Colonic mucosa (tissue), 4 donors: Measurements from ENCODE around the gene RAET1L. TPM values are rescaled to one million over a fixed set of nuclear protein-coding genes. Genes with fewer than 3 reads are reported as not detected.

ENCODE experiments used
- DNase-seq: peaks from one replicate; pipeline ENCODE4 v3.0.0-alpha.2; 2020
- H3K27ac ChIP-seq: fragments of 200-600 bp; one replicate; pipeline ENCODE4 v1.8.0; 2021
- H3K27me3 ChIP-seq: fragments of 200-600 bp; one replicate; pipeline ENCODE4 v1.8.0; 2021
- H3K36me3 ChIP-seq: fragments of 200-600 bp; one replicate; pipeline ENCODE4 v1.8.0; 2021
- H3K4me1 ChIP-seq: fragments of 200-600 bp; one replicate; pipeline ENCODE4 v1.8.0; 2021; ENCODE audit warnings: mild to moderate bottlenecking
- H3K4me3 ChIP-seq: fragments of 200-600 bp; one replicate; pipeline ENCODE4 v1.8.0; 2021
- H3K9ac ChIP-seq, 2 donors: one replicate each; pipeline ENCODE4 v1.7.0; 2013; ENCODE audit warnings: control low read depth in 2 of 2, low read depth in 2 of 2, low read length in 2 of 2
- H3K9me3 ChIP-seq: fragments of 200-600 bp; one replicate; pipeline ENCODE4 v1.8.0; 2021
- intact Hi-C: fragments of 100-400 bp; cut with DNase I; formaldehyde crosslinking; loops from one replicate; pipeline ENCODE4 v1.14.1; 2022
- total RNA-seq, 2 donors: library from RNA; stranded (reverse); fragmentation: NEBNext Ultra II Directional in 1 of 2; extraction: Animal tissue kit (Norgen Biotek cat#: 25700) in 1 of 2; gene quantifications; one replicate each; pipeline ENCODE4 v1.2.1, GENCODE V29; 2021
- TF ChIP-seq, protein P1 (sequence below): fragments of 200-600 bp; IDR thresholded peaks from one replicate; pipeline ENCODE4 v1.8.0; 2022; ENCODE audit warnings: antibody characterized with exemption, mild to moderate bottlenecking
- donor health status: healthy.
- donor health status: DM: no; HTN: no; CAD: no.
- donor health status: DM: no; HTN: no; CAD: no.

The RAET1L gene
- total RNA-seq, 2 donors from 2014 or later, result 0.24 to 3.2 TPM

DNA sequence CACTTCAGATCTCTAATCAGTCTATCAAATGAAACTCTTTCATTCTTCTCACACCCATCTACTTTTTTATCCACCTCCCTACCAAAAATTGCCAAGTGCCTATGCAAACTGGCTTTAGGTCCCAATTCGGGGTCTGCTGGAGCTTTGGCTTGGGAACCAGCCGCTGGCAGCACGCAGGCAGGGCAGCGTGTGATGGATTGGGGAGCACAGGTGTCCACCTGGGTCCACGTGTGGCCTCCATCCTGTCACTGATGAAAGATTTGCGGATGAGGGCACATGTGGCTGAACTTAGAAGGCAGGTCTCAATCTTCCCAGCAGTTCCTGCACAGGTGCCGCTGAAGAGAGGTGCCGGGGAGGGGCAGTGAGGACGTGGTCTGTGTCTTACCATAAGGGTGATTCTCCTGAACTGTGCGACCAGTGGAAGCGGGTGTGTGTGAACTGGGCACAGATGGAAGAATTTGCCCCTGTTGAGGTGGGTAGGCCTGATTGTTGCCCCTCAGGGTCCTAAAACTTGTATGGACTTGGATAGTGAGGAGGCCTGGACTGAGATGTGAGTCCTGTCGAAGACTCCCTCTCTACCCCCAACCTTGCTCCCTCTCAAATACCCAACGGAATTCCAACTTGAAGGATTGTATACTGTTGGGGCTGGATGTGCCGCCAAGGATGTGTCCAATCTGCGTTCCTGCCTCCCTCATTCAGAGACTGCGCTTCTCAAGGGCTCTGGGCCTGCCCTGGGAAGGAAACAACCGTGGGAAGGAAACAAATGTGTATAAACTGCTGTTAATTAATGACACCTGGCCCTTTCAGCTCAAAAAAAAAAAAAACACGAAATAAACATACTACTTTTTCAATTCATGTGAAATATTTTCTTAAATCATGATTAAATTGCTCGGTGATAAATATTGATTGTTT, 18.4 kb upstream of the RAET1L start:
- Histone ChIP-seq H3K9ac (no peak overlapping the region), H3K9me3 (no peaks in the 10 kb centered on the region), H3K27me3 (peaks cover 24% of the 10 kb centered on the region), H3K36me3 (no peaks in the 10 kb centered on the region), H3K4me1 (no peaks in the 10 kb centered on the region), H3K27ac (no peak overlapping the region), H3K4me3 (no peak overlapping the region)
- TF ChIP-seq, protein P1, sequence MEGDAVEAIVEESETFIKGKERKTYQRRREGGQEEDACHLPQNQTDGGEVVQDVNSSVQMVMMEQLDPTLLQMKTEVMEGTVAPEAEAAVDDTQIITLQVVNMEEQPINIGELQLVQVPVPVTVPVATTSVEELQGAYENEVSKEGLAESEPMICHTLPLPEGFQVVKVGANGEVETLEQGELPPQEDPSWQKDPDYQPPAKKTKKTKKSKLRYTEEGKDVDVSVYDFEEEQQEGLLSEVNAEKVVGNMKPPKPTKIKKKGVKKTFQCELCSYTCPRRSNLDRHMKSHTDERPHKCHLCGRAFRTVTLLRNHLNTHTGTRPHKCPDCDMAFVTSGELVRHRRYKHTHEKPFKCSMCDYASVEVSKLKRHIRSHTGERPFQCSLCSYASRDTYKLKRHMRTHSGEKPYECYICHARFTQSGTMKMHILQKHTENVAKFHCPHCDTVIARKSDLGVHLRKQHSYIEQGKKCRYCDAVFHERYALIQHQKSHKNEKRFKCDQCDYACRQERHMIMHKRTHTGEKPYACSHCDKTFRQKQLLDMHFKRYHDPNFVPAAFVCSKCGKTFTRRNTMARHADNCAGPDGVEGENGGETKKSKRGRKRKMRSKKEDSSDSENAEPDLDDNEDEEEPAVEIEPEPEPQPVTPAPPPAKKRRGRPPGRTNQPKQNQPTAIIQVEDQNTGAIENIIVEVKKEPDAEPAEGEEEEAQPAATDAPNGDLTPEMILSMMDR, result no peak
- intact Hi-C loops, result no loop called here
- DNase-seq, result no peak

DNA sequence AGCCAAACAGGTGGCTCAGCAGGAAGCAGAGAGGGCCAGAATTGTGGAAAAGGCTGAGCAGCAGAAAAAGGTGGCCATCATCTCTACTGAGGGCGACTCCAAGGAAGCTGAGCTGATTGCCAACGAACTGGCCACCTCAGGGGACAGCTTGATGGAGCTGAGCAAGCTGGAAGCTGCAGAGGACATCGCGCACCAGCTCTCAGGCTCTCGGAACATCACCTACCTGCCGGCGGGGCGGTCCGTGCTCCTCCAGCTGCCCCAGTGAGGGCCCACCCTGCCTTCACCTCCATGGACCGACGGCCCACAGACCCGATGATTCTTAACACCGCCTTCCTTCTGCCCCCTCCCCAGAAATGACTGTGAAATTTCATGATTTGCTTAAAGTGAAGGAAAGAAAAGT, 17.8 kb upstream of the RAET1L start:
- no peak overlapping the region for H3K4me3 ChIP-seq
- DNase-seq, result no peak
- H3K9ac ChIP-seq, result no peak overlapping the region
- TF ChIP-seq, protein P1, result no peak
- peaks cover 31% of the 10 kb centered on the region for H3K27me3 ChIP-seq
- no peaks in the 10 kb centered on the region for H3K36me3 ChIP-seq
- intact Hi-C loops, result no loop called here
- no peak overlapping the region for H3K27ac ChIP-seq
- H3K9me3 ChIP-seq, result no peaks in the 10 kb centered on the region
- no peaks in the 10 kb centered on the region for H3K4me1 ChIP-seq

DNA sequence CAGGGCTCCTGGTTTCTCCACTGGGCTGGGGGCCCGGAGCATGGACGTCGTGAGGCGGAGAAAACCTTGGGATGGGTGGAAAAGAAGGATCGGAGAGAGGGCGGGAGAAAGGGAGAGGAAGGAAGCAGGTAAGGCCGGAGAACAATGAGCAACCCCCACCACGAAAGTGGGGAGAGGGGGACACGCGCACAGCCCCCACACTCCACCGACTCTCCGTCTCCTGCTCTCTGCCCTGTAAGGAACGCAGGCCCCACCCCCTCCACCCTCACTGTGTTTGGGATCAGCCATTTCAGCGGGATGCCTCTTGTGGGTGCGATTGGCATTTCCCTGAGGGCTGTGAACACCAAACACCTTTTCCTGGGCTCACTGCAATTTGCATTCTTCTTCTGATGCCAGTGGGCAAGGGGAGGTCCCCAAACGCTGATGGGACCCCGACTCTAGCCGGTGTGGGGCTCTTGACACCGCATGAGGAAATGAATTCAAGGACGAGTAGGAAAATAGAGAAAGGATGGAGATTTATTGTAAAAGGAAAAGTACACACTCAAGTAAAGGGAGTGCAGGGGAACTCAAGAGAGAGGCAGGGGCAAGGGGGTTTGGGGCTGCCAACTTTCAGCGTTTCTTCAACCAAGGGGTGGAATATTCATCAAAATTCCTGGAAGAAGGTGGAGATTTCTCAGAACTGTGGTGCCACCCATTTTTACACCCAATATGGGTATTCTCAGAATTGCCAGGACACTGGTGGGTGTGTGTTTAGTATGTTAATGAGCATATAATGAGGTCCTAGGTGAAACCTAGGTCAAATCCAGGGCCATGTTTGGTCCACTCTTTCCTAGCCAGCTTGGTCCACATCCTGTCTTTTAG, 13.1 kb upstream of the RAET1L start:
- no peaks in the 10 kb centered on the region for H3K9me3 ChIP-seq
- H3K27ac ChIP-seq, result no peak overlapping the region
- peaks cover 7% of the 10 kb centered on the region for H3K4me1 ChIP-seq
- TF ChIP-seq, protein P1, result no peak
- peak overlapping the region; percentile 2 for H3K4me3 ChIP-seq
- DNase-seq, result no peak
- H3K36me3 ChIP-seq, result no peaks in the 10 kb centered on the region
- no peak overlapping the region for H3K9ac ChIP-seq
- H3K27me3 ChIP-seq, result peaks cover 52% of the 10 kb centered on the region
- intact Hi-C loops, result no loop called here

DNA sequence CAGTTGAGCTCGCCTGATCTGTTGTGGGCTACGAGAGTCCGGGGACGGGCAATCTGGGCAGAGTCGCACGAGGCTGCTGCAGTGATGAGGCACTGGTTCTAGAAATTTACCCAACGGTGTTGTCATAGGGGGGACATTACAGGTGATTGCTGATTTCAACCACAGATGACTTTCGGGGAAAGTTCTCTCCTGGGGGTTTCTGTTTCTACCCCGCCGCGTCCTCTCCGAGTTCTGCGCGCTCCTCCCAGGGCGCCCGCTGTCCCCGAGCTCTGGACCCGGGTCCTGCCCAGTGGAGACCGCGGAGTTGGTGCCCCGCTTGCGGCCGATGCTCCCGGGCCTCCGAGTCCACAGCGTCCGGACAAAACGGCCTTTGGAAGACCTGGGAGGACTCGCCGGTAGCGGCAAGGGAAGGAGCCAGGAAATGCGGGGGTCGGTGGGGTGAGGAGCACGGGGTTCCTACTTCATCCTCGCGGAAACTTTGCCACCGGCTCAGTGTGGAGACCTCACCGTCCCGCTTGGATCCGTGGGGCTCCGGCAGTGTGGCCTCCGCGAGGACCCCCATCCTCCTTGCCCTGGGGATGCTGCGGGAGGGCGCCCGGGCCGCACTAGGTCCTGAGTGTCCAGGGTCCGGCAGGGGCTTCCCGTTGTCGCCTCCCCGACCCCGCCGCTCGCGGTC, 12.3 kb upstream of the RAET1L start:
- Histone ChIP-seq H3K9ac (no peak overlapping the region), H3K4me3 (peak overlapping the region; percentile 2), H3K9me3 (no peaks in the 10 kb centered on the region), H3K36me3 (no peaks in the 10 kb centered on the region), H3K27ac (no peak overlapping the region), H3K4me1 (peaks cover 7% of the 10 kb centered on the region), H3K27me3 (peaks cover 52% of the 10 kb centered on the region)
- DNase-seq, result no peak
- TF ChIP-seq, protein P1, result no peak
- intact Hi-C loops, result no loop called here

DNA sequence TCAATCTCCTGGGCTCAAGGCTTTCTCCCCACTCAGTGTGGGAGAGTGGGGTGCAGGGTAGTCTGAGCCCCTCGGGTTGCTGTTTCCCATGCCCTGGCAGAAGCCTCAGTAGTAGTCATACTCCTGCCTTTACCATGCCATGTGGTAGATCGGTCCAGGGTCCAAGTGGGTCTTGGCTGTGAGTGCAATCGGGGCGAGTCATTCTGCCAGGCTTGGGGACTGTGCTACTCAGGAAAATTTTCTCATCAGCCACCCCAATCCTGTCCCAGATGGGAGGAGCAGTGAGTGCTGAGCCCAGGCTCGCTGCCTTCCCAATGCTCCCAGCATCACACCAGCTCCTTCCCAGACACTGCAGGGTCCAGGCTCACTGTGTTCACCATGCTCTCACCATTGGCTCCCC, 10.7 kb upstream of the RAET1L start:
- TF ChIP-seq, protein P1, result no peak
- Histone ChIP-seq H3K4me3 (no peak overlapping the region), H3K9ac (no peak overlapping the region), H3K36me3 (no peaks in the 10 kb centered on the region), H3K9me3 (no peaks in the 10 kb centered on the region), H3K4me1 (peaks cover 7% of the 10 kb centered on the region), H3K27me3 (peaks cover 46% of the 10 kb centered on the region), H3K27ac (no peak overlapping the region)
- no peak for DNase-seq
- intact Hi-C loops, result no loop called here
